AML-193 (cell line): ENCODE data around the gene ABCA8.
"Not testable (repeated sequence)": the region's sequence is repeated elsewhere in the genome, so short reads cannot be mapped to it uniquely, and the experiment has no call there.

ENCODE experiments used
- DNase-seq, 2 experiments: peaks; one replicate each; lab custom pipeline; 2025; lab: John Stamatoyannopoulos, UW

The ABCA8 gene, protein sequence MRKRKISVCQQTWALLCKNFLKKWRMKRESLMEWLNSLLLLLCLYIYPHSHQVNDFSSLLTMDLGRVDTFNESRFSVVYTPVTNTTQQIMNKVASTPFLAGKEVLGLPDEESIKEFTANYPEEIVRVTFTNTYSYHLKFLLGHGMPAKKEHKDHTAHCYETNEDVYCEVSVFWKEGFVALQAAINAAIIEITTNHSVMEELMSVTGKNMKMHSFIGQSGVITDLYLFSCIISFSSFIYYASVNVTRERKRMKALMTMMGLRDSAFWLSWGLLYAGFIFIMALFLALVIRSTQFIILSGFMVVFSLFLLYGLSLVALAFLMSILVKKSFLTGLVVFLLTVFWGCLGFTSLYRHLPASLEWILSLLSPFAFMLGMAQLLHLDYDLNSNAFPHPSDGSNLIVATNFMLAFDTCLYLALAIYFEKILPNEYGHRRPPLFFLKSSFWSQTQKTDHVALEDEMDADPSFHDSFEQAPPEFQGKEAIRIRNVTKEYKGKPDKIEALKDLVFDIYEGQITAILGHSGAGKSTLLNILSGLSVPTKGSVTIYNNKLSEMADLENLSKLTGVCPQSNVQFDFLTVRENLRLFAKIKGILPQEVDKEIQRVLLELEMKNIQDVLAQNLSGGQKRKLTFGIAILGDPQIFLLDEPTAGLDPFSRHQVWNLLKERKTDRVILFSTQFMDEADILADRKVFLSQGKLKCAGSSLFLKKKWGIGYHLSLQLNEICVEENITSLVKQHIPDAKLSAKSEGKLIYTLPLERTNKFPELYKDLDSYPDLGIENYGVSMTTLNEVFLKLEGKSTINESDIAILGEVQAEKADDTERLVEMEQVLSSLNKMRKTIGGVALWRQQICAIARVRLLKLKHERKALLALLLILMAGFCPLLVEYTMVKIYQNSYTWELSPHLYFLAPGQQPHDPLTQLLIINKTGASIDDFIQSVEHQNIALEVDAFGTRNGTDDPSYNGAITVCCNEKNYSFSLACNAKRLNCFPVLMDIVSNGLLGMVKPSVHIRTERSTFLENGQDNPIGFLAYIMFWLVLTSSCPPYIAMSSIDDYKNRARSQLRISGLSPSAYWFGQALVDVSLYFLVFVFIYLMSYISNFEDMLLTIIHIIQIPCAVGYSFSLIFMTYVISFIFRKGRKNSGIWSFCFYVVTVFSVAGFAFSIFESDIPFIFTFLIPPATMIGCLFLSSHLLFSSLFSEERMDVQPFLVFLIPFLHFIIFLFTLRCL (N-terminal part only)

DNA sequence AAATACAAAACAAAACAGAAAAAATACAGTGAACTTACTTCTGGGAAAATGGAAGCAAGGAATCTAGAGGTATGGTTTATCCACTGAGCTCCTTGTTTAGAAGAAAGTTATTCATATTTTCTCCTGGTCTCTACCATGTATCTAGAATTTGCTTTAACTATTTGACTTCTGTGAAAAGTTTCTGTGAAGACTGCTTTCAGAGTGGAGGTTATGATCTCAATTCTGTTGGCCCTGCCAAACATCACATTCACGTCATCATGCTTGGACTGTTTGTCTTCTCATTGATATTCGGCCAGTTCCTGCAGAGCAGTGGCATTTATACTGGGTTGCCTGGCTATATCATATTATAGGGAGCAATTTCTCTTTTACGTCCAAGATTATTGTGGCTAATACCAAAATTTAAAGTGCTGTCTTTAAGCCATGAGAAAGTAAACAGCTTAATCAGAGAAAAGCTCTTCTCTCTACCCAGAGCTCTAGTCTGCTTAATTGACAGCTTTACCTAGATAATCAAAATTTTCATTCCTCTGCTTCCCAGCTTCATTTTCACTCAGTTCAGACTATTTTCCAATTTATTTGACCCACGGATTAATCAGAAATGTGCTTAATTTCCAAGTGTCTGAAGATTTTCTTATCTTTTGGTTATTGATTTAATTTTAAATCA, at the start of gene ABCA8:
Gene ABCA8, minus strand, starts transcription at position 212 of the 661 bp plus-strand sequence. CDS start 13,358 bp downstream, outside the sequence.
- DNase-seq: no peak

DNA sequence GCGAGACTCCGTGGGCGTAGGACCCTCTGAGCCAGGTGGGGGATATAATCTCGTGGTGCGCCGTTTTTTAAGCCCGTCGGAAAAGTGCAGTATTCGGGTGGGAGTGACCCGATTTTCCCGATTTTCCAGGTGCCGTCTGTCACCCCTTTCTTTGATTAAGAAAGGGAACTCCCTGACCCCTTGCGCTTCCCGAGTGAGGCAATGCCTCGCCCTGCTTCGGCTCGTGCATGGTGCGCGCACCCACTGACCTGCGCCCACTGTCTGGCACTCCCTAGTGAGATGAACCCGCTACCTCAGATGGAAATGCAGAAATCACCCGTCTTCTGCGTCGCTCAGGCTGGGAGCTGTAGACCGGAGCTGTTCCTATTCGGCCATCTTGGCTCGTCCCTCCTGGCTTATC, 49.6 kb upstream of the ABCA8 start:
- not testable (repeated sequence) for DNase-seq

DNA sequence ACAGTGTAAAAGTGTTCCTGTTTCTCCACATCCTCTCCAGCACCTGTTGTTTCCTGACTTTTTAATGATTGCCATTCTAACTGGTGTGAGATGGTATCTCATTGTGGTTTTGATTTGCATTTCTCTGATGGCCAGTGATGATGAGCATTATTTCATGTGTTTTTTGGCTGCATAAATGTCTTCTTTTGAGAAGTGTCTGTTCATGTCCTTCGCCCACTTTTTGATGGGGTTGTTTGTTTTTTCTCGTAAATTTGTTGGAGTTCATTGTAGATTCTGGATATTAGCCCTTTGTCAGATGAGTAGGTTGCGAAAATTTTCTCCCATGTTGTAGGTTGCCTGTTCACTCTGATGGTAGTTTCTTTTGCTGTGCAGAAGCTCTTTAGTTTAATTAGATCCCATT, 44.6 kb upstream of the ABCA8 start:
- DNase-seq: not testable (repeated sequence)

DNA sequence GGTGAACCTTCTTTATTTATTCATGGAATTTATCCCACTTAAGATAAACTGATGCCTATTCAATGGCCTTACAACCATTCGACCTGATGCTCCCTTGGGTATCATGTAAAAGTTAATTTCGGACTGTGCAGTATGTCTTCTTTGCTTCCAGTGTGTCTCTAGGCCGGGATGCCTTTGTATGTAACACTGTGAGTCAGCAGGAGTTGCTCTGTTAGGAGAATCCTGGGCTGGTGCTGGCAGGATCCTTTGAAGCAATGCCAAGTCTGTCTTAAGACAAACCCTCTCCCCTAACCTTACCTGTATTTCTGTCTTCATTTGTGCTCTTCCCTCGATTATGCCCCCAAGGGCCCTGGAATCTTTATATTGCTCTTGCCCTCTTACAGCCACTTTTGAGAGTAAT, 37.9 kb upstream of the ABCA8 start:
- DNase-seq: no peak

DNA sequence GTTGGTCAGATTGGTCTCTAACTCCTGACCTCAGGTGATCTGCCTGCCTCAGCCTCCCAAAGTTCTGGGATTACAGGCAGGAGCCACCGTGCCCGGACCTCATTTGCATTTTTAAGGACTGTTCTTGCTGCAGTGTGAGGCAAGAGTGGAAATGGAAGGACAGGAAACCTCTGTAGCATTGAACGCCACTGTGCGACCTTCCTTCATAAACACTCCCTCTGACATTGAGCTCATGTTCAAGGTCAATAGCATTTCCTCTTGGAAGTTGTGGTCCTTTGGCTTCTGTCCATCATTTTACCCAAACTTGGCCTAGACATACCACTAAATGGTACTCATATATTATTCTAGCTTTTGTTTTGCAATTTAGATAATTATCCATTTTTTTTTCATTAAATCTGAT, 32.8 kb upstream of the ABCA8 start:
- DNase-seq: no peak

DNA sequence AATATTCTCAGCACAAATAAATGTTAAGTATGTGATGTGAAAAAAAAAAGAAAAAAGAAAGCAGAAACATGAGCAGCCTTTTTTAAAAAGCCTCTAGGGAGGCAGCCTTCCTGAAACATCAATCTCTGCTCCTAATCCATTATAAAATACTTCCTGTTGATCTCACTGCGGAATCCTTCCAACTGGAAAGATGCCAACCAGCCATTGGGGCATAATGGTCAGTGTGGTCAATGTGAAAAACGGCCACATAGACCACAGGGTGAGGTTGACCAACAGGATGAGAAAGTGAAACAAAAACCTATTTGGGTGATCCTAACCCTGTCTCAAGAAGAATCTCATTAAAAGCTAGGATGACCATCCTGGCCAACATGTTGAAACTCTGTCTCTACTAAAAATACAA, 26.1 kb upstream of the ABCA8 start:
- no peak for DNase-seq

DNA sequence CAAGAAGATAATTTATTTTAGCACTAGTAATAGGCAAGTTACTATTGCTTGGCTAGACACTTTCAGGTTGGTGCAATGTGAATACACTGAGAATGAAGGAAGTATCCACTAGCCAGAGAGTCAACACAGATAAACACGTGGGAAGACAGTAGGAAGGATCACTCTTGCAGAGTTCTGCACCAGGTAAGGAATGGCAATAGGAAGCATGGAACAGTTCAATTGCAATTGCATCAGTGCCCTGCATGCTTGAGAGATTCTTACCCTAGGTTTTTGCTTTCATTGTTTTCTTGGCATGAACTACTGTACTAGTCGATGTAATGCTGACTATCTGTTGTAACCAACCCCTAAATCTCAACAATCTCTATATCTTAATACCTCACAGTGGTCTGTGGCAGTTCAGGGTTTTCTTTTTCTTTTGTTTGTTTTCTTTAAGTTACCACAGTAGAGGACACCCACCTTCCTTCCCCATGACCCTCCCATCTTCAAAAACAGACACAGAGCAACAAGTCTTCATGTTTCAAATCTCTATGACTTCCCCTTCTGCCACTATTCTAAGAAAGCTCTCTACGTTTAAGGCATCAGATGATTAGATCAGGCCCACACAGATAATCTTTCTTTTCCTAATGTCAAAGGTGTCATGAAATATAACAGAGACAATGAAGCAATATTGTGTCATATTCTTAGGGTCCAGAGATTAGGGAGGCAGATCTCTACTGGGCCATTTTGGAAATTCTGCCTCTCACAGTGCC, 18.1 kb upstream of the ABCA8 start:
- no peak for DNase-seq

DNA sequence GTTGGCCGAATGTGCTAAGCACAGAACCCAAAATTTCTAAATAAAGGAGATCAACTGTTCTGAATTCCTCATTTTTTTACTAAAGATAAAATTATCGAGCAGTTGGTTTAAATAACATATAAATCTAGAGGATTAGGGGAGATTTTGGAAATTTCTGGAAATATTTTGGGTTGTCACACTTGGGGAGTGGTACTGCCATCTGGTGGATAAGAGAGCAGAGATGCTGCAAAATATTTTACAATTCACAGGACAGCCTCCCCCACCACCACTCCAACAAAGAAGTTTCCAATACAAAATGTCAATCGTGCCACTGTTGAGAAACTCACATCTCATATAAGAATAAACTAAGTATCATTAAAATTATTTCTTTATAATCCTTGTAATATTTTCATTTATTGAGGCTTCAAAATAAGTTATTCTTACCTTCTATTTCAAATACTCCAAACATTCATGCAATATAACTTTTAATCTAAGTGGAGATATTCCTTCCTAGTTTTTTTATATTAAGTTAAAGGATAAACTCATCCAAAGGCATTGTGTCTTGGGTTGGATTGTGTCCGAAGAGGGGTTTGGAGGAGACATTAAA, 17.0 kb upstream of the ABCA8 start:
- DNase-seq: peak; percentile 17 to 29

DNA sequence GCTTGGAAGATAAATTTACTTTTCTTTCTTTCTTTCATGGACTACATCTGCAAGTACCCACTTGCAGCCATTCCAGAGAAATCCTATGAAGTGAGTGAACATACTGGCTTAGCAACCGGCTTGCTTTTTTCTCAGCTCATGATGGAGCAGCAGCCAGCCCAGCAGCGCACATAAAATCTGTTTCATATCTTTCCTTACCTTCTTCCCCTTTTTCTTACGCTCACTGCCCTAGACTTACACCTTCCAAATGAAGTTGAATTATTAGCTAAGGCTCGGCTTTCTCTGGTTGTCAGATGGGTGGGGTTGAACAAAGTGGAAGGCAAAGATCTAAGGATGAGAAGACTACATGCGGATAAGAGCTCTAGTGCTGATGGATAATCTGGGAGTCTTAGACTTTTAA, 13.9 kb upstream of the ABCA8 start:
- DNase-seq: no peak

DNA sequence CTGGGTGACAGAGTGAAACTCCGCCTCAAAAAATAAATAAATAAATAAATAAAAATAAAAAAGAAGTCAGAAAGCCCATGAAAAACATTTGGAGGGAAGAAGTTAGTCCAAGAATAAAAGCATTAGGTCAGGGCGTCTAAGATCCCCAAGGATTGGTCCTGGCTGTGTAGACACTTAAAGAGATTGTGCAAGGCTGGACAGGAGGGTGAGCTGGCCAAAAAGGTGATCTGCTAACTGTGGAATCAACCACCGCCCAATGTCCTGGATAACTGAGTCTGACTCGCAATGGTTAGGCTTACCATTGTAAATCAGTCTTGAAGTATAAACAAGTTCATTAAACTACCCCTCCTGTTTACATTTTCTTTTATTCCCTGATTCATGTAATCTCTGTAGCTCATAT, 8.8 kb upstream of the ABCA8 start:
- no peak for DNase-seq

DNA sequence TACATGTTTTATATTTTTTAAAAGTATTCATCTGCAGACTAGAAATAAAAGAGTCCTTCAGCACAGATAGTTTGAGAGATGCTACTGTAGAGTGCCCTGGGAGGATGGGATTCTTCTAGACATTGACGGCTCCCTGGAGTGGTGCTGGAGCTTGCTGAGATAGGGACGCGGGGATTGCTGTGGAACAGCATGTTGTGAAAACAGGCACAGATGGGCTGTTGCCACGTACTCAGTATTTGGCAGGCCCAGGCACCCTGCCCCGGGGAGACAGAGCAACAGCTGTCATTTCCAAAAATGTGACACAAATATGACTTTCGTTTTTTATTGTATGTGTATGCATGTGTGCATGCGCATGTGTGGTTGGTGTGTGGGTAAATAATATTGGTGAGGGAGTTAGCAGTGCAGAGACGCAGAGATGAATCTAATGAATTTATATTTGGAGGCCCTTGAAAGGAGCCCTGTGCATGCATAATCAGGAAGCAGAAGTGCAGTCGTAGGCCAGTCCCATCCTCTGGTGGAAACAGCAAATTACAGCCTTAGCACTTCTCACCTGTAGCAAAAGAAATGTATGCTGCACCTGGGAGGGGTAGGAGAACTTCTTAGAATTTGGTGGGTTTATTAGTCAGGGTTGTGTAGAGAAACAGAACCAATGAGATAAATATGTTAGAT, 6.2 kb upstream of the ABCA8 start:
- no peak for DNase-seq

DNA sequence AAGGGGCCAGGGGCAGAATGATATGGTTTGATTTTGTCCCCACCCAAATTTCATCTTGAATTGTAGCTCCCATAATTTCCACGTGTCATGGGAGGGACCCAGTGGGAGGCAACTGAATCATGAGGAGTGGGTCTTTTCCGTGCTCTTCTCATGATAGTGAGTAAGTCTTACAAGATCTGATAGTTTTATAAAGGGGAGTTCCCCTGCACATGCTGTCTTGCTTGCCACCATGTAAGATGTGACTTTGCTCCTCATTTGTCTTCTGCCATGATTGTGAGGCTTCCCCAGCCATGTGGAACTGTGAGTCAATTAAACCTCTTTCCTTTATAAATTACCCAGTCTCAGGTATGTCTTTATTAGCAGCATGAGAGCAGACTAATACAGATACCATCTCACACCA, 3.9 kb upstream of the ABCA8 start:
- not testable (repeated sequence) for DNase-seq

DNA sequence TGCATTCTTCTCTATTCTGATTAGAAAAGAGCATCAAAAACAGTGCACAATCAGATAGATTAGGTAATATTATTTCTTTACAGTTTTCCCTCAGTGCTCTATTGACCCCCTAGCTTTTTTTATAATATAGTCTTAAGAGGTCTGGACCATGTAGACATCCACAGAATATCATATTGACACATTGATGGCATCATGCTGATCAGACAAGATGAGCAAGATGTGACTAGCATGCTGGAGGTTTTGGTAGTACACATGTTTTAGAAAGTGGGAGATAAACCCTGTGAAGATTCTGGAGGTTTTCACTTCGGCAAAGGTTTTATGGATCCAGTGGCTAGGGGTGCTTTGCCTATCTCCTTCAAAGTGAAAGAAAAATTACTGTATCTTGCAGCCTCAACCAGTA, 2.8 kb upstream of the ABCA8 start:
- DNase-seq: no peak

DNA sequence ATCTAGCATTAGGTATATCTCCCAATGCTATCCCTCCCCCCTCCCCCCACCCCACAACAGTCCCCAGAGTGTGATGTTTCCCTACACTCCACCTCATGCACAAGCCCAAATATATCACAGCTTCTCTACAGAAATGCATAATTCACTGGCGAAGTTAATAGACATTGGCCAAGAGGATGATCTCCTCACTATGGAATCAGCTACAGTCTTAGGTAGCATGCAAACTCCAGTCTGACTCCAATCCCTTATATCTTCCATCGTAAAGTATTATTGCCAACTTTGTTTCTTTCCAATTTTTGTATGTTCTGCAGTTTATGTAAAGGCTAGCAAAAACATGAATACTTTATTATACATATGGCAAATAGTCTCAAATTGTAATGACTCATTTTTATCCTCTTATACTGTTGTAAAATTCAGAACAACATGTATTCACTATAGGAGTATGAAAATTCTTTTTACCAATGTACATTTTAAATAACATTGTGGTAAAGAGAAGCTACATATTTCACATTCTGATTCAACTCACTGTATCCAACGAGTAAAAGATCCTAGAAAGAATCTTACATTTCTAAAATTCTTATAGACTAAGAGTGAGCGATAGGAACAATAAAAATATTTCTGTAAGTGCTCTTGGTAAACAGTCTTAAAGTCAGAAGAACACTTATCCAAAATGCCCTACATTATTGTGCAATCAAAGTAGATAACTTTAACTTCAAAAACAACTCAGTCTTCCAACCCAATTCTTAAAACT, 871 bp downstream of the ABCA8 start:
- no peak for DNase-seq

DNA sequence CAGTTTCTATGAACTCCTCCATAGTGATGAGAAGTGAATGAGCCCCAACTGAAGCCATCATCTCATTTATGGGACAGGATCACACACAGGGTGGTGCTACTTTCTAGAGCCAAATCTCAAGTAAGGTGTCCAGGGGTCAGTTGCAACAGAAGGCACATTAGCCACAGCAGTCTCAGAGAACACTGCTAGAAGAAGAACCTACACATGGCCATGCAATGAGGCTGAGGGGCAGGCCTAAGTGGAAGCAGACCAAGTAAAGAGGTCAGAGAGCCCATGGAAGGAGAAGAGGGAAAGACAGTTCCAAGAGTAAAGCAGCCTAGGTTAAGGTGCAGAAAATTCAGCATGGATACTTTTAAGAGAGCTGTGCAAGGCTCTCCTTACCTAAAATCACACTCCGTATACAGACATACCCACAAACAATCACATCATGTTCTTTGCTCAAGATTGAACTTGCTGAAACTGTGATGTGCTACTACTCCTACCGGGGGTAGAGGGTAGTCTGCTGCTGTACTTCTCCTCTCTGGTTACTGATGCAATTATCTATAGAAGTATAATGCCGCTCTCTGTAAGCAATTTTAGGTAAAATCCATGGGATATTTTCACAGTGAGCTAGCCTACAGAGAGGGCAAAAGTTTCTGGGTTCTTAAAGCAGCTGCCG, 1.7 kb downstream of the ABCA8 start:
- no peak for DNase-seq

DNA sequence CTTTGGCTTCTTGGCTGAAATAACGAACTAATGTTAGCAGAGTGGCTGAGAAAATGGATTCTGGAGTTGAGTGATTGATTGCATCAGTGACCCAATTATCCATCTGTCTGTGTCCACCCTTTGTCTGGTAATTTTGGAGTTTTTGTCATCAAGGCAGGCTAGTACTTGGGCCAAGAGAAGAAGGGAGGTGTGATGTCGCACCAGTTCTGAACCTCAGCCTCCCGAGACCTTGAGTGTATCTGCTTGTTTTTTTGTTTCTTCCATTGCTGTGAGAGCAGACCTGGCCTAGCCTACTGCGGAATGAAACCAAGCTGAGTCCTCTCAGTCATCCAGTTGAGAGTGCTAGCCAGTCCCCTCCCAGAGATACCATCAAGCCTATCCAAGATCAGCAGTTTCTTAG, 4.5 kb downstream of the ABCA8 start:
- DNase-seq: no peak

DNA sequence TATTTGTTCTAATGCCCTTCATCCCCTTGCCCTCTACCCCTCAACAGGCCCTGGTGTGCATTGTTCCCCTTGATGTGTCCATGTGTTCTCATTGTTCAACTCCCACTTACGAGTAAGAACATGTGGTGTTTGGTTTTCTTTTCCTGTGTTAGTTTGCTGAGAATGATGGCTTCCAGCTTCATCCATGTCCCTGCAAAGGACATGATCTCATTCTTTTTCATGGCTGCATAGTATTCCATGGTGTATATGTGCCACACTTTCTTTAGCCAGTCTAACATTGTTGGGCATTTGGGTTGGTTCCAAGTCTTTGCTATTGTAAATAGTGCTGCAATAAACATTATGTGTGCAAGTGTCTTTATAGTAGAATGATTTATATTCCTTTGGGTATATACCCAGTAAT, 7.3 kb downstream of the ABCA8 start:
- DNase-seq: not testable (repeated sequence)

DNA sequence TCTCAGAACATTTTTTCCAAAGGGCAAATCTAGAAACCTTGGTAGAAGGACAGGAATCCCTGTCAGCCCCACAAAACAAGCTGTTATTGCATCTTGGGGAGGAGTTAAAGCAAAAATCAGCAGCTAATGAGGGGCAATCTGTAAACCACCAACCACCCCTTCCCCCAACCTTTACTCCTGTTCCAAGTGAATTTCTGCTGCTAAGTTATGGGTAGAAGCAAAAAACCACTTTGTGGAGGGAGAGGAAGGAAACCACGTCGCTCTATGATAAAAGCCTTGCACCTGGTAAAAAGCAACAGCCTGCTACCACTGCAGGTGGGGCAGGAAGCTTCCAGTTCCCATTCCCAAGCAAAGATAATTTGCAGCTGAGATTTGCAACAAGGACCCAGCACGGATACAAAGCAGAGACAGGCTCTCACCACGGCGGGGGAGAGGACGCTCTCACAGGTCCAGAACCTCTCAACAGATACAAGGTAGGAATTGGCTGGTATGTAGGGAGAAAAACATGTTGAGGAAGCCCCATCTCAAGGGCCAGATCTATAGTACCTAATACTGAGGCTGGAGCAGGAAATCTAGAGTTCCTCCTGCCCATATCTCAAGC, 10.7 kb downstream of the ABCA8 start:
- no peak for DNase-seq

DNA sequence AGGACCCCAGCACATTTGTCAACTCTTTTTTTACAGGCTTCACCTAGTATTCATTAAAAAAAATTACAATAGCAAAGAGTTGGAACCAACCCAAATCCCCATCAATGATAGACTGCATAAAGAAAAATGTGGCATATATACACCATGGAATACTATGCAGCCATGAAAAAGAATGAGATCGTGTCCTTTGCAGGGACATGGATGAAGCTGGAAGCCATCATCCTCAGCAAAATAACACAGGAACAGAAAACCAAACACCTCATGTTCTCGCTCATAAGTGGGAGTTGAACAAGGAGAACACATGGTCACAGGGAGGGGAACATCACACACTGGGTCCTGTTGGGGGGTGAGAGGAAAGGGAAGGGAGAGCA, 11.4 kb downstream of the ABCA8 start:
- not testable (repeated sequence) for DNase-seq
